ENCODE results near the gene OSBPL10.

Gene OSBPL10

DNA sequence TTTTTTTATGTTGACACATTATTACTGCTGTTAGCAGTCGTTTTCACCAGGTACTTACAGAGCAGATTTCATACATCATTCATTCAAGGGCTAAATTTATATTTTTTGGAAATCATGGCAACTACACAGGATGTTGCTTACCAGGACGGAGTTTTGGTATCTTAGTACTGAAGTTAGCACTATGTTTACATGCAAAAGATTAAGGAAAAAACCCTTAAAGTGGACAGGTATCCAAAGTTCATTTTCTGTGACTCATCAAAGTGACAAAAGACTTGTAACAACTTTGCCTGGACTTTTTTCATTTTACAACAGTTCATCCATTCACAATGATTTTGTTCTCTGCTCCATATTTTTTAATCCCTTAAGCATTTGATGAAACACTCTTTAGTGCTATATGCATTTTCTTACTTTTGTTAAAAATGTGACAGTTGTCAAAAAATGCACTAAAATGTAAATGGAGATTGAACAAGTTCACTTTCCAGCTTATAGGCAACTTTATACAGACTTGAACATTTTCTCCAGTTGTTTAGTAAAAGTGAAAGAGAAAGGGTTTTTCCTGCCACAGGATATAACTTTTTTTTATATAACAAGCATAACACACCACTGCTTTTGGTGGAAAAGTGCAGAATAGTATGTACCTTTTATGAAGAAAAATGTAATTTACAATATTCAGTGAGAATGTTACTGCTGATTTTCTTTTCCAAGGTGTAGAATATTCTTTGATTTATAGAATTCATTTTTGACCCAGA is 344.2 kb downstream of the OSBPL10 start:
- no peak for TF ChIP-seq EZH2phosphoT487 (IDR thresholded peaks at IDR 0.05; ENCODE audit: borderline replicate concordance)
- TF ChIP-seq, protein P1, sequence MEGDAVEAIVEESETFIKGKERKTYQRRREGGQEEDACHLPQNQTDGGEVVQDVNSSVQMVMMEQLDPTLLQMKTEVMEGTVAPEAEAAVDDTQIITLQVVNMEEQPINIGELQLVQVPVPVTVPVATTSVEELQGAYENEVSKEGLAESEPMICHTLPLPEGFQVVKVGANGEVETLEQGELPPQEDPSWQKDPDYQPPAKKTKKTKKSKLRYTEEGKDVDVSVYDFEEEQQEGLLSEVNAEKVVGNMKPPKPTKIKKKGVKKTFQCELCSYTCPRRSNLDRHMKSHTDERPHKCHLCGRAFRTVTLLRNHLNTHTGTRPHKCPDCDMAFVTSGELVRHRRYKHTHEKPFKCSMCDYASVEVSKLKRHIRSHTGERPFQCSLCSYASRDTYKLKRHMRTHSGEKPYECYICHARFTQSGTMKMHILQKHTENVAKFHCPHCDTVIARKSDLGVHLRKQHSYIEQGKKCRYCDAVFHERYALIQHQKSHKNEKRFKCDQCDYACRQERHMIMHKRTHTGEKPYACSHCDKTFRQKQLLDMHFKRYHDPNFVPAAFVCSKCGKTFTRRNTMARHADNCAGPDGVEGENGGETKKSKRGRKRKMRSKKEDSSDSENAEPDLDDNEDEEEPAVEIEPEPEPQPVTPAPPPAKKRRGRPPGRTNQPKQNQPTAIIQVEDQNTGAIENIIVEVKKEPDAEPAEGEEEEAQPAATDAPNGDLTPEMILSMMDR (conservative IDR thresholded peaks at IDR 0.05; ENCODE audit: low read length), result no peak
- Histone ChIP-seq H4K20me1 (ENCODE audit: insufficient read depth, low read length, poor library complexity, severe bottlenecking) (peaks cover 92% of the 10 kb centered on the region), H3K27me3 (ENCODE audit: insufficient read depth, low read length, poor library complexity, severe bottlenecking) (no peaks in the 10 kb centered on the region), H3K9ac (ENCODE audit: low read depth, low read length, poor library complexity, severe bottlenecking) (no peak overlapping the region), H3K4me3 (ENCODE audit: low read length, poor library complexity, severe bottlenecking) (no peak overlapping the region), H3K79me2 (ENCODE audit: insufficient read depth, low read length) (0 out of 2 replicates have a peak, but pooled peaks cover 7% of the 10 kb centered on the region), H3K9me2 (replicated peaks; ENCODE audit: low read depth, low read length) (no peaks in the 10 kb centered on the region), H3K4me1 (ENCODE audit: insufficient read depth, low read length, poor library complexity, severe bottlenecking) (no peaks in the 10 kb centered on the region), H2AFZ (ENCODE audit: low read length) (no peak overlapping the region), H3F3A (ENCODE audit: low read depth) (peaks cover 59% of the 10 kb centered on the region), H3K9me3 (ENCODE audit: insufficient read depth, low read depth, low read length) (no peaks in the 10 kb centered on the region), H3K4me2 (ENCODE audit: low read depth, low read length, poor library complexity, severe bottlenecking) (no peak overlapping the region), H3K36me3 (ENCODE audit: insufficient read depth, low read length) (peaks cover 64% of the 10 kb centered on the region)

DNA sequence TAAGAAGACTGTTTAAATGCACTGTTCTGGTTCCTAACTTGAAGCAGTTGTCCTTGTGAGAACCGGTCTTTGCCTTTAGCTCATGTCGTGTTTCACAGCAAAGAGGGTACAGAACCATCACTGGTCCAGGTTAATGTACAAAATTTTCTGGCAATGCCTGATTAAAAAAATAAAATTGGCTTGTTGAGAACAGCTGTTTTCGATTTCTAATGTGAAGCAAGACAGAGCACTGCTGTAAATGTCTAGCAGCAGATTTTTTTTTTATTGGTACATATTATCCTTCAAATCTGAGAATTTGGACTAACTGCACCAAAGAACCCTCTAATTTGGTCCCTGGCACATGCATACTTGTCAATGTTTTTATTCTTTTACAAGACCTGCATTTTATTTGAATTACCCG is 345.0 kb downstream of the OSBPL10 start:
- Histone ChIP-seq H3K36me3 (ENCODE audit: insufficient read depth, low read length) (peaks cover 72% of the 10 kb centered on the region), H3K79me2 (ENCODE audit: insufficient read depth, low read length) (peaks cover 7% of the 10 kb centered on the region; the same call in 1 of the 2 replicates), H3K9ac (ENCODE audit: low read depth, low read length, poor library complexity, severe bottlenecking) (no peak overlapping the region), H3K4me1 (ENCODE audit: insufficient read depth, low read length, poor library complexity, severe bottlenecking) (no peaks in the 10 kb centered on the region), H3K4me3 (ENCODE audit: low read length, poor library complexity, severe bottlenecking) (no peak overlapping the region), H3K9me2 (replicated peaks; ENCODE audit: low read depth, low read length) (no peaks in the 10 kb centered on the region), H3K4me2 (ENCODE audit: low read depth, low read length, poor library complexity, severe bottlenecking) (no peak overlapping the region), H4K20me1 (ENCODE audit: insufficient read depth, low read length, poor library complexity, severe bottlenecking) (peaks cover 94% of the 10 kb centered on the region), H3F3A (ENCODE audit: low read depth) (peaks cover 63% of the 10 kb centered on the region), H3K27me3 (ENCODE audit: insufficient read depth, low read length, poor library complexity, severe bottlenecking) (no peaks in the 10 kb centered on the region), H3K9me3 (ENCODE audit: insufficient read depth, low read depth, low read length) (no peaks in the 10 kb centered on the region), H2AFZ (ENCODE audit: low read length) (no peak overlapping the region)
- TF ChIP-seq EZH2phosphoT487 (IDR thresholded peaks at IDR 0.05; ENCODE audit: borderline replicate concordance), result no peak

DNA sequence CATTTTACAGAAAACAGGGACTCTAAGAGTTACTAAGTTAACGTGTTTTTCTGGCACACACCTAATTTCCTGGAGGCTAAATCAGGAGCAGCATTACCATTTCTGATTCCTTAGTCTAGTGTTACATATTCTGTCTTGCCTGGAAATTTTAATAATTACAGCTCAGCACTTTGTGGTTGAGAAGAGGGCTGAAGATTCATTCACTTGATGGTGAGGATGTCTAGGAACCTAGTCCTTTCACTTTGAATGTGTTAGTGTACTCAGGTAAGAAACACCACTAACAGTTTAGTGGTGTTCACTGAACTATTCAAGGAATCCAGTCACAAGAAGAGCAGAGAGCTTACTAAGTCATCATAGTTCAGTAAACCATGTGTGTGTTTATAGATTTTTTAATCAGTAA is 345.5 kb downstream of the OSBPL10 start:
- Histone ChIP-seq H3K9ac (ENCODE audit: low read depth, low read length, poor library complexity, severe bottlenecking) (no peak overlapping the region), H3K9me3 (ENCODE audit: insufficient read depth, low read depth, low read length) (no peaks in the 10 kb centered on the region), H3K4me3 (ENCODE audit: low read length, poor library complexity, severe bottlenecking) (no peak overlapping the region), H4K20me1 (ENCODE audit: insufficient read depth, low read length, poor library complexity, severe bottlenecking) (peaks cover 92% of the 10 kb centered on the region), H3F3A (ENCODE audit: low read depth) (peaks cover 63% of the 10 kb centered on the region), H3K9me2 (replicated peaks; ENCODE audit: low read depth, low read length) (no peaks in the 10 kb centered on the region), H3K36me3 (ENCODE audit: insufficient read depth, low read length) (peaks cover 77% of the 10 kb centered on the region), H3K4me1 (ENCODE audit: insufficient read depth, low read length, poor library complexity, severe bottlenecking) (no peaks in the 10 kb centered on the region), H3K27me3 (ENCODE audit: insufficient read depth, low read length, poor library complexity, severe bottlenecking) (no peaks in the 10 kb centered on the region), H3K79me2 (ENCODE audit: insufficient read depth, low read length) (peaks cover 8% of the 10 kb centered on the region; the same call in 1 of the 2 replicates), H3K4me2 (ENCODE audit: low read depth, low read length, poor library complexity, severe bottlenecking) (no peak overlapping the region), H2AFZ (ENCODE audit: low read length) (no peak overlapping the region)
- TF ChIP-seq, protein P1 (conservative IDR thresholded peaks at IDR 0.05; ENCODE audit: low read length), result no peak
- no peak for TF ChIP-seq EZH2phosphoT487 (IDR thresholded peaks at IDR 0.05; ENCODE audit: borderline replicate concordance)

Measured in Loucy (cell line).